B cell (primary cell): ENCODE measurements around the gene PSMD2.

ENCODE experiments used
- EZH2 ChIP-seq: IDR thresholded peaks from 2 replicates; pipeline ENCODE4 v1.6.1; 2012; ENCODE audit warnings: borderline replicate concordance, low read depth, mild to moderate bottlenecking, moderate library complexity, low read length; ENCODE audit not compliant: insufficient read depth, poor library complexity, severe bottlenecking
- TF ChIP-seq, protein P1 (sequence below): fragments of 200-600 bp; IDR thresholded peaks from one replicate; pipeline ENCODE4 v1.8.0; 2022; ENCODE audit warnings: antibody characterized with exemption, mild to moderate bottlenecking

DNA sequence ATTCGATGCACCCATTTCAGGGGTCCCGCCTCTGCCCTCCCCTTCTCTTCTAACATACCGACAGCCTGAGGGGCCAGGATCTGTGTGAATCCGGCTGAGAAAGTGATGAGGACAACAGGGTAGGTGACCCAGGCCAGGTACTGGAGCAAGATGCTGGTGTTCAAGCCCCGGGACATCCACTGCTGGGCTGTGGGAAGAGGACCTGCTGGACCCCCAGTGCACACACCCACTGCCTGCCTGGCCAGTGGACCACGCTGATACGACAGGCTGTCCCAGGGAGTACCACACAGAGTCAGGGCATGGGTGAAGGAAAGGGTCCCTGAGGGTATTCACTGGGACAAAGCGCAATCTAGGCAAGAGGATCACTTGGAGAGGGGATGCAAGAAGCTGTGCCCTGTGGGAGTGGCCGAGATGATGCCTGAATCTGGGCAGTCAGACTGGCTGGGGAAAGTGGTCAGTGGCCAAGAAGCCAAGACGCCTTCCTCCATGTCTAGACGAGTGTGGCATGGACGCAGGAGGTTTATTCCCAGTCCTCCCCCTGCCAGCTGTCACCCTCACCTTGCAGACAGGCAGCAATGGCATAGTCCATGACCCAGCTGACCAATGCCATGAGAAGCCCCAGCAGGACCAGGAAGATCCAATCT is 59.2 kb downstream of the PSMD2 start:
- TF ChIP-seq, protein P1, sequence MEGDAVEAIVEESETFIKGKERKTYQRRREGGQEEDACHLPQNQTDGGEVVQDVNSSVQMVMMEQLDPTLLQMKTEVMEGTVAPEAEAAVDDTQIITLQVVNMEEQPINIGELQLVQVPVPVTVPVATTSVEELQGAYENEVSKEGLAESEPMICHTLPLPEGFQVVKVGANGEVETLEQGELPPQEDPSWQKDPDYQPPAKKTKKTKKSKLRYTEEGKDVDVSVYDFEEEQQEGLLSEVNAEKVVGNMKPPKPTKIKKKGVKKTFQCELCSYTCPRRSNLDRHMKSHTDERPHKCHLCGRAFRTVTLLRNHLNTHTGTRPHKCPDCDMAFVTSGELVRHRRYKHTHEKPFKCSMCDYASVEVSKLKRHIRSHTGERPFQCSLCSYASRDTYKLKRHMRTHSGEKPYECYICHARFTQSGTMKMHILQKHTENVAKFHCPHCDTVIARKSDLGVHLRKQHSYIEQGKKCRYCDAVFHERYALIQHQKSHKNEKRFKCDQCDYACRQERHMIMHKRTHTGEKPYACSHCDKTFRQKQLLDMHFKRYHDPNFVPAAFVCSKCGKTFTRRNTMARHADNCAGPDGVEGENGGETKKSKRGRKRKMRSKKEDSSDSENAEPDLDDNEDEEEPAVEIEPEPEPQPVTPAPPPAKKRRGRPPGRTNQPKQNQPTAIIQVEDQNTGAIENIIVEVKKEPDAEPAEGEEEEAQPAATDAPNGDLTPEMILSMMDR = no peak
- TF ChIP-seq EZH2 = no peak
